Keratinocyte (primary cell): ENCODE data around the gene LACC1. TPM values are rescaled to one million over a fixed set of nuclear protein-coding genes. Genes with fewer than 3 reads are reported as not detected.

Source experiments
- DNase-seq: peaks from one replicate; pipeline ENCODE4 v3.0.0-alpha.2; 2011; ENCODE audit warnings: low read depth, missing footprints, low spot score
- FAIRE-seq: peaks from 2 replicates; lab custom pipeline; 2011; peaks lifted over from hg19 to GRCh38; lab: Jason Lieb, UNC
- H2AFZ ChIP-seq: 2 replicates; pipeline ENCODE4 v1.6.0; 2012; ENCODE audit warnings: low read length, control low read depth, inconsistent platforms; ENCODE audit not compliant: control insufficient read depth
- H3K27ac ChIP-seq: 2 replicates; pipeline ENCODE4 v1.5.1; 2011; ENCODE audit warnings: low read length; ENCODE audit not compliant: control insufficient read depth, insufficient read depth
- H3K27me3 ChIP-seq: 3 replicates; pipeline ENCODE4 v1.6.0; 2011; ENCODE audit warnings: low read length; ENCODE audit not compliant: control insufficient read depth, insufficient read depth; ENCODE audit errors: extremely low read depth
- H3K36me3 ChIP-seq, 2 experiments: 2 replicates in 1 of 2; 3 replicates in 1 of 2; pipeline ENCODE4 v1.5.1; 2011; ENCODE audit warnings: low read length in 2 of 2, mild to moderate bottlenecking in 1 of 2; ENCODE audit not compliant: control insufficient read depth in 2 of 2, insufficient read depth in 2 of 2; ENCODE audit errors: extremely low read depth in 1 of 2
- H3K4me1 ChIP-seq: 3 replicates; pipeline ENCODE4 v1.5.1; 2011; ENCODE audit warnings: low read length; ENCODE audit not compliant: control insufficient read depth, insufficient read depth; ENCODE audit errors: extremely low read depth
- H3K4me2 ChIP-seq: 3 replicates; pipeline ENCODE4 v1.6.0; 2011; ENCODE audit warnings: low read depth, low read length; ENCODE audit not compliant: control insufficient read depth, insufficient read depth; ENCODE audit errors: extremely low read depth
- H3K4me3 ChIP-seq, 3 experiments: fragments of 200-600 bp in 1 of 3; sonication (generic) in 1 of 3; 2 replicates in 2 of 3; 3 replicates in 1 of 3; pipeline ENCODE4 v1.5.1; 2011 to 2016; ENCODE audit warnings: low read length in 3 of 3, mild to moderate bottlenecking in 3 of 3, control low read depth in 2 of 3, inconsistent platforms in 1 of 3, low read depth in 1 of 3, mixed read lengths in 1 of 3, mixed run types in 1 of 3, moderate library complexity in 1 of 3; ENCODE audit not compliant: control insufficient read depth in 2 of 3, insufficient read depth in 2 of 3; ENCODE audit errors: extremely low read depth in 1 of 3
- H3K79me2 ChIP-seq: 2 replicates; pipeline ENCODE4 v1.6.0; 2012; ENCODE audit warnings: low read length; ENCODE audit not compliant: control insufficient read depth, insufficient read depth
- H3K9ac ChIP-seq: 3 replicates; pipeline ENCODE4 v1.6.0; 2011; ENCODE audit warnings: low read length; ENCODE audit not compliant: control insufficient read depth, insufficient read depth; ENCODE audit errors: extremely low read depth
- H3K9me1 ChIP-seq: 3 replicates; pipeline ENCODE4 v1.6.0; 2011; ENCODE audit warnings: low read length; ENCODE audit not compliant: control insufficient read depth, insufficient read depth; ENCODE audit errors: extremely low read depth
- H3K9me3 ChIP-seq: 2 replicates; pipeline ENCODE4 v1.5.1; 2012; ENCODE audit warnings: low read depth, low read length; ENCODE audit not compliant: control insufficient read depth
- H4K20me1 ChIP-seq: 3 replicates; pipeline ENCODE4 v1.6.0; 2011; ENCODE audit warnings: low read length; ENCODE audit not compliant: control insufficient read depth, insufficient read depth; ENCODE audit errors: extremely low read depth
- CTCF ChIP-seq, 3 experiments: IDR thresholded peaks in 1 of 3; conservative IDR thresholded peaks in 1 of 3; optimal IDR thresholded peaks in 1 of 3; 2 replicates in 2 of 3; 3 replicates in 1 of 3; pipeline versions ENCODE3 to v1.5.1; 2011; ENCODE audit warnings: low read length in 3 of 3, mild to moderate bottlenecking in 3 of 3, moderate library complexity in 2 of 3, control low read depth in 1 of 3, inconsistent platforms in 1 of 3; ENCODE audit not compliant: insufficient read depth in 2 of 3; ENCODE audit errors: extremely low read depth in 1 of 3
- EZH2 ChIP-seq: IDR thresholded peaks from one replicate; pipeline ENCODE4 v1.6.1; 2012; ENCODE audit warnings: inconsistent platforms, mild to moderate bottlenecking, low read length, moderate library complexity
- dilution Hi-C: fragments of 300-500 bp; cut with MboI; formaldehyde crosslinking; loops from one replicate; pipeline ENCODE4 v1.7.0; 2020; ENCODE audit warnings: low sequenced_read_pairs; ENCODE audit not compliant: extremely low pct_ligation_motif_present
- polyA plus RNA-seq, 5 experiments: library from polyadenylated mRNA; depleted of rRNA in 3 of 5; stranded (reverse) in 3 of 5; stranded (forward) in 1 of 5; unstranded in 1 of 5; fragments of >200 nt; gene quantifications; 1 replicate in 1 of 5; 2 replicates in 3 of 5; 3 replicates in 1 of 5; pipeline versions ENCODE4 v1.2.1 to v1.2.3, GENCODE V29; 2011 to 2012; ENCODE audit warnings: missing spikeins in 2 of 5, low read depth in 1 of 5, low replicate concordance in 1 of 5

The LACC1 gene
- polyA plus RNA-seq, 1 donor (not counting 4 experiments of a cell fraction or from before 2014, with no cell fraction given): 6.5 TPM

GRCh38 chr13:43850873-43851272 is 28.8 kb upstream of the LACC1 start:
- DNase-seq (no peak), FAIRE-seq (no peak)
- Histone ChIP-seq H2AFZ (no peak overlapping the region), H3K79me2 (no peaks in the 10 kb centered on the region), H3K4me1 (peaks cover 9% of the 10 kb centered on the region), H3K4me3 (no peak overlapping the region), H4K20me1 (no peaks in the 10 kb centered on the region), H3K9me1 (no peaks in the 10 kb centered on the region), H3K9me3 (peaks cover 4% of the 10 kb centered on the region), H3K4me2 (no peak overlapping the region), H3K27me3 (no peaks in the 10 kb centered on the region), H3K27ac (no peak overlapping the region), H3K36me3 (peaks cover 0 to 2% of the 10 kb centered on the region in 2 experiments), H3K9ac (no peak overlapping the region)
- TF ChIP-seq CTCF (optimal IDR thresholded peaks at IDR 0.05 in 1 of 3, IDR thresholded peaks at IDR 0.05 in 1 of 3, conservative IDR thresholded peaks at IDR 0.05 in 1 of 3; ENCODE audit: extremely low read depth in 1 of 3, insufficient read depth in 2 of 3, low read length in 3 of 3) (no peak), EZH2 (no peak)
- dilution Hi-C loops: no loop called here

- peaks cover 6% of the 10 kb centered on the region for H3K4me1 ChIP-seq
- no peaks in the 10 kb centered on the region for H4K20me1 ChIP-seq
- DNase-seq (no peak), FAIRE-seq (no peak)
- H3K4me2 ChIP-seq: no peak overlapping the region
- H3K9me3 ChIP-seq: peaks cover 4% of the 10 kb centered on the region
- no peaks in the 10 kb centered on the region for H3K27me3 ChIP-seq
- H3K79me2 ChIP-seq: no peaks in the 10 kb centered on the region
- H3K9me1 ChIP-seq: no peaks in the 10 kb centered on the region
- H3K27ac ChIP-seq: no peak overlapping the region
- dilution Hi-C loops: no loop called here
- no peak for TF ChIP-seq CTCF (optimal IDR thresholded peaks at IDR 0.05 in 1 of 3, IDR thresholded peaks at IDR 0.05 in 1 of 3, conservative IDR thresholded peaks at IDR 0.05 in 1 of 3; ENCODE audit: extremely low read depth in 1 of 3, insufficient read depth in 2 of 3, low read length in 3 of 3)
- no peak for TF ChIP-seq EZH2
- H3K9ac ChIP-seq: no peak overlapping the region
- no peak overlapping the region for H3K4me3 ChIP-seq
- H3K36me3 ChIP-seq: peaks cover 0 to 2% of the 10 kb centered on the region in 2 experiments
- H2AFZ ChIP-seq: no peak overlapping the region
Measured at GRCh38 chr13:43852923-43853404, 26.7 kb upstream of the LACC1 start.
